Upper lobe of left lung (tissue), 6 donors: ENCODE results near the gene TMC3. TPM values are rescaled to one million over a fixed set of nuclear protein-coding genes. Genes with fewer than 3 reads are reported as not detected.

Experiments used
- ATAC-seq, 2 donors: fragments of 200-7000 bp; cut with Tn5 transposase; one replicate each; pipeline ENCODE4 v1.9.1; 2022; ENCODE audit warnings: mild to moderate bottlenecking in 2 of 2, moderate library complexity in 2 of 2; ENCODE audit not compliant: low FRiP score in 2 of 2
- DNase-seq, 2 donors: peaks; one replicate each; pipeline ENCODE4 v3.0.0-alpha.2; 2019 to 2020
- H3K27ac ChIP-seq, 4 donors: fragments of 200-600 bp; sonication (generic); one replicate each; pipeline ENCODE4 v1.5.1; 2016 to 2019
- H3K27me3 ChIP-seq, 4 donors: fragments of 200-600 bp; sonication (generic); one replicate each; pipeline ENCODE4 v1.5.1; 2017 to 2019
- H3K36me3 ChIP-seq, 4 donors: fragments of 200-600 bp; sonication (generic); one replicate each; pipeline ENCODE4 v1.5.1; 2016 to 2019
- H3K4me1 ChIP-seq, 4 donors: fragments of 200-600 bp; sonication (generic); one replicate each; pipeline ENCODE4 v1.5.1; 2018 to 2019
- H3K4me3 ChIP-seq, 4 donors: fragments of 200-600 bp; sonication (generic); one replicate each; pipeline ENCODE4 v1.5.1; 2017 to 2019; ENCODE audit warnings: mild to moderate bottlenecking in 2 of 4, moderate library complexity in 1 of 4
- H3K9me3 ChIP-seq, 4 donors: fragments of 200-600 bp; sonication (generic); one replicate each; pipeline ENCODE4 v1.5.1; 2018 to 2019
- EP300 ChIP-seq, 4 donors: sonication (generic); formaldehyde crosslinking; IDR thresholded peaks; one replicate each; pipeline ENCODE4 v1.5.1; 2017; ENCODE audit warnings: antibody characterized with exemption in 4 of 4, control low read depth in 2 of 4
- POLR2A ChIP-seq, 4 donors: fragments of 450-650 bp; IDR thresholded peaks; one replicate each; pipeline ENCODE4 v1.5.1; 2016 to 2017; ENCODE audit warnings: antibody characterized with exemption in 4 of 4, mild to moderate bottlenecking in 2 of 4
- POLR2AphosphoS5 ChIP-seq, 2 donors: sonication (generic); formaldehyde crosslinking; IDR thresholded peaks; one replicate each; pipeline ENCODE4 v1.5.1; 2017; ENCODE audit warnings: antibody characterized with exemption in 2 of 2
- WGBS, 2 donors: methylation state at CpG; one replicate each; pipeline ENCODE4 v1.1.5; 2017 to 2018; 5-methylcytosine and 5-hydroxymethylcytosine counted together
- total RNA-seq, 6 donors: library from RNA; depleted of rRNA in 4 of 6; stranded (reverse); fragments of >200 nt in 4 of 6; gene quantifications; one replicate each; pipeline versions ENCODE4 v1.1.0 to v1.2.1, GENCODE V29; 2016 to 2021
- TF ChIP-seq, protein P1 (sequence below), 6 experiments: fragments of 450-650 bp in 4 of 6; fragments of 200-600 bp in 2 of 6; sonication (generic) in 2 of 6; IDR thresholded peaks; one replicate each; pipeline ENCODE4 v1.5.1; 2016 to 2019; ENCODE audit warnings: antibody characterized with exemption in 6 of 6
- donor health status: DM: no; HTN: no; CAD: no; lungs with moderate emphysema.
- donor health status: DM: no; HTN: yes; CAD: no; lungs with severe emphysema.

The TMC3 gene
- total RNA-seq, 6 donors from 2014 or later: not detected

DNA sequence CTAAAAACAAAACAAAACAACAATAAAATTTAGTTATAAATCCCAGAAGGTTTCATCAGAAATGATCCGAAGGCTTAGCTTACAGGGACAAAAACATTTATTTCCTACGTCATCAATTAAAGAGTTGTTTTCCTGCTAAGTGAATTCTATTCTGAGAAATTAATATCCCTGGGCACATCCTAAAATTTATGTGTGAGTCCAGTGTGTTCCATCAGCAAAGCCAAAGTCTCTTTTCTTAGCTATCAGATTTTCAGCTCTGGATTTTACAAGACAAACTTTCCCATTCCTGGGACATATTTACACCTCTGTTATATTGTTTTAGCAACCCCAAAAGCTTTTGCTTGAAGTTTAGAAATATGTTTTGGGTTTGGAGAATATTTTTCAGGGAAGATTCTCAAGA, 4.4 kb upstream of the TMC3 start:
- 85 to 90% methylated on average over 2 of the region's 2 CpGs for WGBS, 2 donors
- H3K36me3 ChIP-seq: no peaks in the 10 kb centered on the region
- H3K27ac ChIP-seq: no peak overlapping the region
- H3K9me3 ChIP-seq: no peaks in the 10 kb centered on the region
- ATAC-seq: no peak
- H3K4me1 ChIP-seq: no peaks in the 10 kb centered on the region
- no peak for DNase-seq
- no peaks in the 10 kb centered on the region for H3K27me3 ChIP-seq
- no peak overlapping the region for H3K4me3 ChIP-seq
- TF ChIP-seq, protein P1, sequence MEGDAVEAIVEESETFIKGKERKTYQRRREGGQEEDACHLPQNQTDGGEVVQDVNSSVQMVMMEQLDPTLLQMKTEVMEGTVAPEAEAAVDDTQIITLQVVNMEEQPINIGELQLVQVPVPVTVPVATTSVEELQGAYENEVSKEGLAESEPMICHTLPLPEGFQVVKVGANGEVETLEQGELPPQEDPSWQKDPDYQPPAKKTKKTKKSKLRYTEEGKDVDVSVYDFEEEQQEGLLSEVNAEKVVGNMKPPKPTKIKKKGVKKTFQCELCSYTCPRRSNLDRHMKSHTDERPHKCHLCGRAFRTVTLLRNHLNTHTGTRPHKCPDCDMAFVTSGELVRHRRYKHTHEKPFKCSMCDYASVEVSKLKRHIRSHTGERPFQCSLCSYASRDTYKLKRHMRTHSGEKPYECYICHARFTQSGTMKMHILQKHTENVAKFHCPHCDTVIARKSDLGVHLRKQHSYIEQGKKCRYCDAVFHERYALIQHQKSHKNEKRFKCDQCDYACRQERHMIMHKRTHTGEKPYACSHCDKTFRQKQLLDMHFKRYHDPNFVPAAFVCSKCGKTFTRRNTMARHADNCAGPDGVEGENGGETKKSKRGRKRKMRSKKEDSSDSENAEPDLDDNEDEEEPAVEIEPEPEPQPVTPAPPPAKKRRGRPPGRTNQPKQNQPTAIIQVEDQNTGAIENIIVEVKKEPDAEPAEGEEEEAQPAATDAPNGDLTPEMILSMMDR (IDR thresholded peaks at IDR 0.05): no peak
- no peak for TF ChIP-seq POLR2A (IDR thresholded peaks at IDR 0.05)
- TF ChIP-seq POLR2AphosphoS5 (IDR thresholded peaks at IDR 0.05): no peak
- TF ChIP-seq EP300 (IDR thresholded peaks at IDR 0.05): no peak

DNA sequence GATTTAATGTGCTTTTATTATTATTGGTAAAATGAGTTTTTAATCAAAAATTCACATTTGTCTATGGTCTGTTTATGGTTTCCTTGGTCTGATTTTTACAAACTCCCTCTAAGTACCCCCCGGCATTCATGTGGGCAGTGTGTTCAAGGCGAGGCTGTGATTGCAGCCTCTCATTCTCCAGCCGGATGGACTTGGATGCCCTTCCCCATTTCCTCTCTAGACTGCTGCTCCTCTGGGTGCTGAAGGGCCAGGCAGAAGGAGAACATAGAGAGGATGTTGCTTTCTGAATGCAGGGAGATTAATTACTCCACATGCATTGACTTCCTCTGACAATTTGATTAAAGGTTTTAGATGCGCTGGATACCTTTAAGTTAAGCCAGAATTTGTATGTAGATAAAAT, 3.9 kb upstream of the TMC3 start:
- Histone ChIP-seq H3K4me1 (no peaks in the 10 kb centered on the region), H3K4me3 (no peak overlapping the region), H3K9me3 (no peaks in the 10 kb centered on the region), H3K27ac (no peak overlapping the region), H3K36me3 (no peaks in the 10 kb centered on the region), H3K27me3 (no peaks in the 10 kb centered on the region)
- 57 to 63% methylated on average over 4 of the region's 4 CpGs for WGBS, 2 donors
- no peak for TF ChIP-seq EP300 (IDR thresholded peaks at IDR 0.05)
- no peak for TF ChIP-seq POLR2A (IDR thresholded peaks at IDR 0.05)
- no peak for TF ChIP-seq POLR2AphosphoS5 (IDR thresholded peaks at IDR 0.05)
- TF ChIP-seq, protein P1 (IDR thresholded peaks at IDR 0.05): no peak
- no peak for DNase-seq
- ATAC-seq: no peak

DNA sequence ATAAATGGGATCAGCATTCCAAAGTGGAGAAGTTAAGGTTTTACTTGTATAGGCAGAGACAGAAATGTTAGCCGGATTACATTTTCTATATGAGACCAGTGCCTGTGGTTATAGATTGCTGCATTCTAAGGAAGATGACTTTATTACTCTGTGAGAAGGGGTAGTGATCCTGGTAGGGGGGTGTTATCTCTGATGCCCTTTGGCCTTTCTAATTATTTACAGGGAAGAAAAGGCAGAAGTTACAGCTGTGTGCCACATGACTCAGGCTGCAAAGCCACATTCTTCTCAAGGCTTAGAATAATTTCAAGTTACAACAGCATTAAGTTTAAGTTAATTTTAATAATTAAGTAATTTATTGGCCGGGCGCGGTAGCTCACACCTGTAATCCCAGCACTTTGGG, 2.2 kb upstream of the TMC3 start:
- TF ChIP-seq POLR2AphosphoS5 (IDR thresholded peaks at IDR 0.05) (no peak), EP300 (IDR thresholded peaks at IDR 0.05) (no peak), POLR2A (IDR thresholded peaks at IDR 0.05) (no peak)
- TF ChIP-seq, protein P1 (IDR thresholded peaks at IDR 0.05): no peak
- Histone ChIP-seq H3K27me3 (no peaks in the 10 kb centered on the region), H3K9me3 (no peaks in the 10 kb centered on the region), H3K36me3 (no peaks in the 10 kb centered on the region), H3K27ac (no peak overlapping the region), H3K4me1 (no peaks in the 10 kb centered on the region), H3K4me3 (no peak overlapping the region)
- 97 to 98% methylated on average over 4 of the region's 4 CpGs for WGBS, 2 donors
- DNase-seq (no peak), ATAC-seq (no peak)

DNA sequence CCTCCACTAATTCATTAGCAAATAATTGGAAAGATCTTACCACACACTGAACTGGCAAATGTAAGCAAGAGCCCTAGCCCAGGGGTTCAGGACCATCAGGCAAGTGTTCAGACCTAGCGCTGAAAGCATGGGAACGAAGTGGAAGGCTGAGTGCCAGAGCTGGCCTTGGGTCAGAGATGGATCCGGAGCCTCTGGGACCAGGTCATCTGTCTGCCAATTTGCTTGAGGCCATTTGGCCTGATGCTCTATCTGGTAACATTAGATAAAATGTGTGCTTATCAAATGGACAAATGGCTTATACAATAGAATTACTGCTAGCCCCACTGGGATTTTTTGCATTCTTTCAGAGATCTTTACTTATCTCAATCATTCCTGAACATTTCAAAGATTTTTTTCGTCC, 1.4 kb upstream of the TMC3 start:
- DNase-seq (no peak), ATAC-seq (no peak)
- Histone ChIP-seq H3K27me3 (no peaks in the 10 kb centered on the region), H3K27ac (no peak overlapping the region), H3K4me1 (no peaks in the 10 kb centered on the region), H3K36me3 (no peaks in the 10 kb centered on the region), H3K4me3 (no peak overlapping the region), H3K9me3 (no peaks in the 10 kb centered on the region)
- TF ChIP-seq, protein P1 (IDR thresholded peaks at IDR 0.05): no peak
- TF ChIP-seq POLR2A (IDR thresholded peaks at IDR 0.05): no peak
- TF ChIP-seq POLR2AphosphoS5 (IDR thresholded peaks at IDR 0.05): no peak
- TF ChIP-seq EP300 (IDR thresholded peaks at IDR 0.05): no peak
- 92 to 93% methylated on average over 4 of the region's 4 CpGs for WGBS, 2 donors

DNA sequence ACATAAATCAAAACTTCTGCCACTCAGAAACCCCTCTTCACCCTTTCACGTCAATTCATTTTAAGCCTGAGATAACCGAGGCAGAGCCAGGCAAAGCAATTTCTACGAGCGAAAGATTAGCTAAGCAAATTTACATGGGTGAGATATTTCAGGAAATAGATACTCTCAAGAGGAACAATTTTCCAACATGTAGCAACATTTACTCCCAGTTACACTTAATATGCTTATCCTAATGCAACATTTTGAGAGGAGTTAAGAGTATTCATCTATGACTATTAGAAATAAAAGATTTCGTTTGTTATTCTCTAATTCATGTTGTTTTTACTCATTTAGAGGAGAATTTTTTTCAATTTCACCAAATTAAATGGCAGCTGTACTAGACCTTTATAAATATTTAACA, 837 bp downstream of the TMC3 start:
- Histone ChIP-seq H3K9me3 (no peaks in the 10 kb centered on the region), H3K27me3 (no peaks in the 10 kb centered on the region), H3K4me3 (no peak overlapping the region), H3K27ac (no peak overlapping the region), H3K36me3 (no peaks in the 10 kb centered on the region), H3K4me1 (no peaks in the 10 kb centered on the region)
- no peak for TF ChIP-seq POLR2AphosphoS5 (IDR thresholded peaks at IDR 0.05)
- TF ChIP-seq, protein P1 (IDR thresholded peaks at IDR 0.05): no peak
- no peak for ATAC-seq
- DNase-seq: no peak
- 66 to 73% methylated on average over 5 of the region's 5 CpGs for WGBS, 2 donors
